Measurements from ENCODE around the gene MYO5C. TPM values are rescaled to one million over a fixed set of nuclear protein-coding genes. Genes with fewer than 3 reads are reported as not detected.

MYO5C gene
- total RNA-seq, 4 donors from 2014 or later = 56.1 to 151 (median 84.5) TPM

DNA sequence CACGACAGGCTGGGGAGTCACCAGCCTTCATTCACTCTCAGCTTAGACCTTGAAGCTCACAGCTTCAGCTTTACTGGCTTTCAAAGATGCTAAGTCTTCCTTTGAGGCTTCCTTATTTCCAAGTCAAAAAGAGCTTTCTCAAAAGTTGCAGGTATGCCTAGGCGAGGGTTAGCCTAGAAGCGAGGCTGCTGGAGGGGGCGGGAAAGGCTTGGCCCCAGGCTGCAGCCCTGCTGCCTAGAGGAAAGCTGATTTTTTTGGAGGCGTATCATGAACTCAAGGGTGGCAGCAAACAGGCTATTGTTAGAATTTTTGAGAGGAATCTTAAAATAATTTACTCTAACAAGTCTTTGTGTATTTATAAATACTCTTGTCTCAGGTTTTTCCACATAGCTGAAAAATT lies 37.1 kb downstream of the MYO5C start:
- in situ Hi-C loops (cut with MboI; ENCODE audit: low pct_ligation_motif_present in 1 of 4, low pct_unique_long_range_greater_than_20kb in 1 of 4, low sequenced_read_pairs in 3 of 4) (loop anchor here in 3 of 4 donors (5.0 to 25.0 kb wide), 4 partner anchors 329 to 479 kb away; no protein-coding TSS in a partner anchor), intact Hi-C loops (cut with DNase I; ENCODE audit: low total_unique reads) (no loop called here)
- no peak for TF ChIP-seq POLR2AphosphoS5 (IDR thresholded peaks at IDR 0.05)
- TF ChIP-seq, protein P1, sequence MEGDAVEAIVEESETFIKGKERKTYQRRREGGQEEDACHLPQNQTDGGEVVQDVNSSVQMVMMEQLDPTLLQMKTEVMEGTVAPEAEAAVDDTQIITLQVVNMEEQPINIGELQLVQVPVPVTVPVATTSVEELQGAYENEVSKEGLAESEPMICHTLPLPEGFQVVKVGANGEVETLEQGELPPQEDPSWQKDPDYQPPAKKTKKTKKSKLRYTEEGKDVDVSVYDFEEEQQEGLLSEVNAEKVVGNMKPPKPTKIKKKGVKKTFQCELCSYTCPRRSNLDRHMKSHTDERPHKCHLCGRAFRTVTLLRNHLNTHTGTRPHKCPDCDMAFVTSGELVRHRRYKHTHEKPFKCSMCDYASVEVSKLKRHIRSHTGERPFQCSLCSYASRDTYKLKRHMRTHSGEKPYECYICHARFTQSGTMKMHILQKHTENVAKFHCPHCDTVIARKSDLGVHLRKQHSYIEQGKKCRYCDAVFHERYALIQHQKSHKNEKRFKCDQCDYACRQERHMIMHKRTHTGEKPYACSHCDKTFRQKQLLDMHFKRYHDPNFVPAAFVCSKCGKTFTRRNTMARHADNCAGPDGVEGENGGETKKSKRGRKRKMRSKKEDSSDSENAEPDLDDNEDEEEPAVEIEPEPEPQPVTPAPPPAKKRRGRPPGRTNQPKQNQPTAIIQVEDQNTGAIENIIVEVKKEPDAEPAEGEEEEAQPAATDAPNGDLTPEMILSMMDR (IDR thresholded peaks at IDR 0.05) = no peak
- TF ChIP-seq EP300 (IDR thresholded peaks at IDR 0.05; ENCODE audit: low read depth) = no peak
- no peak for TF ChIP-seq POLR2A (IDR thresholded peaks at IDR 0.05)
- no peaks in the 10 kb centered on the region for H3K27me3 ChIP-seq
- no peak for DNase-seq
- H3K4me1 ChIP-seq = peaks cover 0 to 20% (median 11%) of the 10 kb centered on the region in 4 donors
- no peaks in the 10 kb centered on the region for H3K9me3 ChIP-seq
- no peak overlapping the region for H3K27ac ChIP-seq
- 97% methylated on average over 5 of the region's 5 CpGs; no CpG with 5 or more reads in 1 of the 2 donors for WGBS, 2 donors (ENCODE audit: low coverage in 1 of 2)
- H3K36me3 ChIP-seq = no peaks in the 10 kb centered on the region
- no peak overlapping the region for H3K4me3 ChIP-seq

DNA sequence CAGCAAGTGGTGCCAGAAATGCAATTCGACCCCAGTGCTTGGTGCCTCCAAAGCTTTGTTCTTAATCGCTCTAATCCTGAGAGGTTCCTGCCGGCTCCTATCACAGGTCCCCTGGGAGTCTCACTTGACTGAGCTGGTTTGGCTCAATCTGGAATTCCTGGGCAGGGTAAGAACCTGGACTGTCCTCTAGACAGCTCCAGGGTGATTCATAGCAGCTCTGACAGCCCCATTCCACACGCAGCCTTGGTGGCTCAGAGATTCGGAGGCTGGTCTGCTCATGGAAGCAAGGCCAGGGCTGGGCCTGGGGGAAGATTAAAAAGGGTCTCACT lies 37.9 kb downstream of the MYO5C start:
- peaks cover 0 to 23% (median 11%) of the 10 kb centered on the region in 4 donors for H3K4me1 ChIP-seq
- intact Hi-C loops (cut with DNase I; ENCODE audit: low total_unique reads) (no loop called here), in situ Hi-C loops (cut with MboI; ENCODE audit: low pct_ligation_motif_present in 1 of 4, low pct_unique_long_range_greater_than_20kb in 1 of 4, low sequenced_read_pairs in 3 of 4) (loop anchor here in 3 of 4 donors (5.0 to 25.0 kb wide), 4 partner anchors 330 to 480 kb away; no protein-coding TSS in a partner anchor)

DNA sequence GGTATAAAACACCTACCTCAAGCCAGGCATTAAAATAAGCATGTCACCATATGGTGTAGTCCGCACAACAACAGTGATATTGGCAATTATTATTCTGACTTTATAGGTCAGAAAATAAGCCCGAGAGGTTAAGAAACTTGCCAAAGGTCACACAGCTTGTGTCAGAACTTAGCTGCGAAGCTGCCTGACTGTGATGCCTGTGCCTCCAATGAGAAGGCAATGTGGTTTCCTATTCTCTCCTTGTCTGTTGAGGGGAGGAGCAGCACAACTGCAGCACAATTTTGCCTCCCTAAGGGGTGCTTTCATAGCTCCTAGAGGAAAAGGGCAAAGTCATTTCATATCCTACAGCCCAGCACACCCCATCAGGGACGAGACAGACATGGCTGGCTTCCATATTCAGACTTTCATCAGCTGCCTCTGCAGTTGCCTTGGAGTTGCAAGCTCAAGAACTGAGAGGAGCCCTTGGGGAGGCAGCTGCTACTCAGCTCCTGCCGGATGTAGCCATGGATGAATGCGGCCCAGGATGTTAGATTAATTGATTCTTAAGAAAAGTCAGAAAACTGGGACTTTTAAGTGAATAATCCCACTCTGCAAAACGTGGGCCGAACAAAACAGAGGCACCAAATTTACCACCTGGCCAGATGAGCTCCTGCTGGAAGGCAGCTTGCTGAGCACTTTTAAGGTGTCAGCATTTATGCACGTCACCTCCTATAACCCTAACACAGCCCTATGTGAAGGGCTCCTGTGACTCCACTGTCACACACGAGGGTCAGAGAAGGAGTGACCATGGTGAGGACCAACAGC lies 38.5 kb downstream of the MYO5C start:
- no peak overlapping the region for H3K4me3 ChIP-seq
- intact Hi-C loops (cut with DNase I; ENCODE audit: low total_unique reads) (no loop called here), in situ Hi-C loops (cut with MboI; ENCODE audit: low pct_ligation_motif_present in 1 of 4, low pct_unique_long_range_greater_than_20kb in 1 of 4, low sequenced_read_pairs in 3 of 4) (loop anchor here in 3 of 4 donors (5.0 to 25.0 kb wide), 4 partner anchors 330 to 480 kb away; no protein-coding TSS in a partner anchor)
- H3K27ac ChIP-seq = peak overlapping the region in 1 of 4 donors; percentile 7
- H3K9me3 ChIP-seq = no peaks in the 10 kb centered on the region
- no peaks in the 10 kb centered on the region for H3K36me3 ChIP-seq
- H3K27me3 ChIP-seq = no peaks in the 10 kb centered on the region
- H3K4me1 ChIP-seq = peaks cover 0 to 23% (median 11%) of the 10 kb centered on the region in 4 donors
- WGBS, 2 donors (ENCODE audit: low coverage in 1 of 2) = 83 to 91% methylated on average over 4 to 10 of the region's 10 CpGs
- no peak for TF ChIP-seq POLR2AphosphoS5 (IDR thresholded peaks at IDR 0.05)
- no peak for TF ChIP-seq EP300 (IDR thresholded peaks at IDR 0.05; ENCODE audit: low read depth)
- TF ChIP-seq, protein P1 (IDR thresholded peaks at IDR 0.05) = no peak
- TF ChIP-seq POLR2A (IDR thresholded peaks at IDR 0.05) = no peak
- DNase-seq = no peak

More for the DNA sequence above, 37.9 kb downstream of the MYO5C start:
- no peak for DNase-seq
- TF ChIP-seq, protein P1 (IDR thresholded peaks at IDR 0.05) = no peak
- TF ChIP-seq EP300 (IDR thresholded peaks at IDR 0.05; ENCODE audit: low read depth) = no peak
- TF ChIP-seq POLR2A (IDR thresholded peaks at IDR 0.05) = no peak
- TF ChIP-seq POLR2AphosphoS5 (IDR thresholded peaks at IDR 0.05) = no peak
- Histone ChIP-seq H3K36me3 (no peaks in the 10 kb centered on the region), H3K9me3 (no peaks in the 10 kb centered on the region), H3K27me3 (no peaks in the 10 kb centered on the region), H3K4me3 (no peak overlapping the region), H3K27ac (no peak overlapping the region)
- WGBS, 2 donors (ENCODE audit: low coverage in 1 of 2) = 60 to 74% methylated on average over 1 to 4 of the region's 5 CpGs

DNA sequence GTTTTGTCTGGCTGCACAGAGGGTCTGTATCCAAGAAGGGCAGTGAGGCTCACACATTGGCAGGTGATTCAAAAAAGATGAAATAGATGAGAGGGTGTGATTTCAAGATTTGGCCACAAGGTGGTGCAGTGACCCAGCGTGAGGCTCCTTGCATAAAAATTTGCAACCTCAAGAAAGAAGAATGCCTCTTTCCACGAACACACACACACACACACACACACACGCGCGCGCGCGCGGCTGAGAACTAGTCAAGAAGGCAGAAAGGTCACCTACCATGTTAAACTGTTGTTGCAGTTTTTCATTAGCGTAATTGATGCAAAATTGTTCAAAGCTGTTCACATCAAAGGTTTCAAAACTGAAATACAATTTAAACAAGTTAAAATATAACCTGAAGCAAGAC lies 39.2 kb downstream of the MYO5C start:
- Histone ChIP-seq H3K4me3 (no peak overlapping the region), H3K4me1 (peaks cover 0 to 15% (median 8%) of the 10 kb centered on the region in 4 donors), H3K27ac (peak overlapping the region in 1 of 4 donors; percentile 7), H3K27me3 (no peaks in the 10 kb centered on the region), H3K36me3 (no peaks in the 10 kb centered on the region), H3K9me3 (no peaks in the 10 kb centered on the region)
- peak; percentile 79 for DNase-seq
- intact Hi-C loops (cut with DNase I; ENCODE audit: low total_unique reads) (no loop called here), in situ Hi-C loops (cut with MboI; ENCODE audit: low pct_ligation_motif_present in 1 of 4, low pct_unique_long_range_greater_than_20kb in 1 of 4, low sequenced_read_pairs in 3 of 4) (loop anchor here in 3 of 4 donors (5.0 to 25.0 kb wide), 4 partner anchors 331 to 481 kb away; no protein-coding TSS in a partner anchor)
- TF ChIP-seq, protein P1 (IDR thresholded peaks at IDR 0.05) = peak; percentile 71 to 89 (median 84)
- TF ChIP-seq POLR2AphosphoS5 (IDR thresholded peaks at IDR 0.05) (no peak), EP300 (IDR thresholded peaks at IDR 0.05; ENCODE audit: low read depth) (no peak), POLR2A (IDR thresholded peaks at IDR 0.05) (no peak)
- 3 to 4% methylated on average over 10 of the region's 10 CpGs for WGBS, 2 donors (ENCODE audit: low coverage in 1 of 2)

All from transverse colon (tissue), 4 donors.